Adrenal gland (tissue), 12 donors: Measurements from ENCODE around the gene KIAA1328. TPM values are rescaled to one million over a fixed set of nuclear protein-coding genes. Genes with fewer than 3 reads are reported as not detected.

ENCODE experiments used
- DNase-seq, 7 donors: peaks; one replicate each; pipeline ENCODE4 v3.0.0-alpha.2; 2019 to 2020
- H3K27ac ChIP-seq, 5 donors: fragments of 200-600 bp; sonication (generic) in 4 of 5; 1 replicate in 3 of 5; 2 replicates in 2 of 5; pipeline versions ENCODE4 v1.5.1 to v1.8.0; 2016 to 2020; ENCODE audit warnings: mild to moderate bottlenecking in 1 of 5
- H3K27me3 ChIP-seq: fragments of 200-600 bp; 2 replicates; pipeline ENCODE4 v1.8.0; 2021
- H3K36me3 ChIP-seq, 2 donors: fragments of 200-600 bp; replicated peaks in 1 of 2; 1 replicate in 1 of 2; 2 replicates in 1 of 2; pipeline versions ENCODE4 v1.5.1 to v1.8.0; 2018 to 2022
- H3K4me1 ChIP-seq, 2 donors: fragments of 200-600 bp; replicated peaks in 1 of 2; 1 replicate in 1 of 2; 2 replicates in 1 of 2; pipeline versions ENCODE4 v1.5.1 to v1.8.0; 2018 to 2021
- H3K4me3 ChIP-seq, 4 donors: fragments of 200-600 bp; sonication (generic) in 3 of 4; one replicate each; pipeline ENCODE4 v1.5.1; 2016 to 2018
- H3K9me3 ChIP-seq, 3 donors: fragments of 200-600 bp; sonication (generic) in 1 of 3; replicated peaks in 1 of 3; 1 replicate in 2 of 3; 2 replicates in 1 of 3; pipeline versions ENCODE4 v1.5.1 to v1.8.0; 2016 to 2021
- POLR2A ChIP-seq, 2 donors: fragments of 450-650 bp; IDR thresholded peaks; one replicate each; pipeline ENCODE4 v1.6.1; 2017; ENCODE audit warnings: antibody characterized with exemption in 2 of 2, mild to moderate bottlenecking in 2 of 2, moderate library complexity in 1 of 2
- WGBS, 4 donors: extraction: QIAGEN DNeasy Blood & Tissue Kit in 2 of 4; methylation state at CpG; one replicate each; pipeline versions ENCODE4 v1.1.5 to v1.1.7; 2013 to 2017; 5-methylcytosine and 5-hydroxymethylcytosine counted together
- intact Hi-C, 2 donors: fragments of 100-400 bp; cut with DNase I; formaldehyde crosslinking; loops; one replicate each; pipeline versions ENCODE4 v1.14.1 to v1.15.0; 2022 to 2023
- polyA plus RNA-seq, 3 donors: library from polyadenylated mRNA; stranded (reverse); fragments of 200-250 nt in 2 of 3; fragments of 350-450 nt in 1 of 3; fragmentation: Illumina TruSeq in 1 of 3; extraction: RNeasy Lipid Tissue Mini Kit (QIAGEN cat#74804) in 1 of 3; gene quantifications; one replicate each; pipeline ENCODE4 v1.2.3, GENCODE V29; 2013 to 2014
- total RNA-seq, 9 donors: library from RNA; depleted of rRNA in 4 of 9; stranded (reverse); fragments of >200 nt in 4 of 9; fragments of 120-200 nt in 1 of 9; fragmentation: NEBNext Ultra II Directional in 1 of 9; extraction: Animal tissue kit (Norgen Biotek cat#: 25700) in 1 of 9; gene quantifications; one replicate each; pipeline versions ENCODE4 v1.1.0 to v1.2.4, GENCODE V29; 2013 to 2023
- TF ChIP-seq, protein P1 (sequence below), 6 experiments: fragments of 450-650 bp in 4 of 6; fragments of 200-600 bp in 2 of 6; sonication (generic) in 1 of 6; IDR thresholded peaks; 1 replicate in 5 of 6; 2 replicates in 1 of 6; pipeline versions ENCODE4 v1.5.1 to v1.8.0; 2016 to 2021; ENCODE audit warnings: antibody characterized with exemption in 6 of 6, mild to moderate bottlenecking in 2 of 6, moderate library complexity in 1 of 6
- donor health status: healthy with polysubstance abuse.
- donor health status: Bipolar disorder and iron deficiency.
- donor health status: DM: yes; HTN: yes; CAD: no.
- donor health status: DM: no; HTN: no; CAD: no.
- donor health status: DM: no; HTN: no; CAD: no.
- donor health status: DM: yes; HTN: yes; CAD: no.

The KIAA1328 gene
- total and polyA plus RNA-seq, 12 donors, result 2.5 to 20.5 (median 7.2) TPM

- DNase-seq, result no peak
- intact Hi-C loops, result no loop called here
- no peak for TF ChIP-seq POLR2A (IDR thresholded peaks at IDR 0.05)
- TF ChIP-seq, protein P1, sequence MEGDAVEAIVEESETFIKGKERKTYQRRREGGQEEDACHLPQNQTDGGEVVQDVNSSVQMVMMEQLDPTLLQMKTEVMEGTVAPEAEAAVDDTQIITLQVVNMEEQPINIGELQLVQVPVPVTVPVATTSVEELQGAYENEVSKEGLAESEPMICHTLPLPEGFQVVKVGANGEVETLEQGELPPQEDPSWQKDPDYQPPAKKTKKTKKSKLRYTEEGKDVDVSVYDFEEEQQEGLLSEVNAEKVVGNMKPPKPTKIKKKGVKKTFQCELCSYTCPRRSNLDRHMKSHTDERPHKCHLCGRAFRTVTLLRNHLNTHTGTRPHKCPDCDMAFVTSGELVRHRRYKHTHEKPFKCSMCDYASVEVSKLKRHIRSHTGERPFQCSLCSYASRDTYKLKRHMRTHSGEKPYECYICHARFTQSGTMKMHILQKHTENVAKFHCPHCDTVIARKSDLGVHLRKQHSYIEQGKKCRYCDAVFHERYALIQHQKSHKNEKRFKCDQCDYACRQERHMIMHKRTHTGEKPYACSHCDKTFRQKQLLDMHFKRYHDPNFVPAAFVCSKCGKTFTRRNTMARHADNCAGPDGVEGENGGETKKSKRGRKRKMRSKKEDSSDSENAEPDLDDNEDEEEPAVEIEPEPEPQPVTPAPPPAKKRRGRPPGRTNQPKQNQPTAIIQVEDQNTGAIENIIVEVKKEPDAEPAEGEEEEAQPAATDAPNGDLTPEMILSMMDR (IDR thresholded peaks at IDR 0.05), result no peak
Observed at GRCh38 chr18:36829362-36830157, 633 bp downstream of the KIAA1328 start.

GRCh38 chr18:36830158-36830495 is 1.2 kb downstream of the KIAA1328 start:
- Histone ChIP-seq H3K36me3 (no peaks in the 10 kb centered on the region), H3K27me3 (no peaks in the 10 kb centered on the region), H3K4me3 (peak overlapping the region in 1 of 4 donors; percentile 85), H3K4me1 (peaks cover 0 to 19% of the 10 kb centered on the region in 2 donors), H3K9me3 (no peaks in the 10 kb centered on the region), H3K27ac (no peak overlapping the region)
- DNase-seq, result no peak
- no peak for TF ChIP-seq POLR2A (IDR thresholded peaks at IDR 0.05)
- TF ChIP-seq, protein P1 (IDR thresholded peaks at IDR 0.05), result no peak
- intact Hi-C loops, result no loop called here
- WGBS, 4 donors, result 46 to 68% (median 64%) methylated on average over 1 of the region's 1 CpG

More at GRCh38 chr18:36829362-36830157, 633 bp downstream of the KIAA1328 start:
- Histone ChIP-seq H3K27ac (peak overlapping the region in 4 of 5 donors; percentile 30 to 85 (median 77)), H3K27me3 (no peaks in the 10 kb centered on the region), H3K36me3 (no peaks in the 10 kb centered on the region), H3K4me3 (peak overlapping the region; percentile 81 to 87 (median 86)), H3K4me1 (peaks cover 0 to 19% of the 10 kb centered on the region in 2 donors), H3K9me3 (no peaks in the 10 kb centered on the region)
- 9 to 24% (median 19%) methylated on average over 13 to 17 of the region's 17 CpGs for WGBS, 4 donors

DNA sequence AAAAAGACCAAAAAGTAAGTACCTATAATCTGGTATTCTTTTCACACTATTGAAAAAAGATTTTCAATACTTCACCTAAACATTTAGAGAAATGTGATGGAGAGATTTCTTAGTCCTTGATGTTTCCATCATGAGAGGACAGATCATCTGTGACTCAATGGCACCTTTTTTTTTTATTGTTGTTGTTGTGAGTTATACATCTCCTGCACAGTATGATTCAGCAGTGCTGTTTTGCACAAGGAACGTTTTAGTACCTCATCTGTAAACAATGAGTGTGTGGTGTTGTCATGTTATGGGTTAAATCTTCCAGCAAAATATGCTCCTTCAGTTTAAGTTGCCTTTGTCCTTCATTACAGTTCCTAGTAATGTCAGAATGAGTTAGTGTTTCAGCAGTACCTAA is 2.2 kb downstream of the KIAA1328 start:
- 14 to 50% (median 26%) methylated on average over 1 of the region's 1 CpG for WGBS, 4 donors
- H3K27me3 ChIP-seq, result no peaks in the 10 kb centered on the region
- intact Hi-C loops, result no loop called here

GRCh38 chr18:36833120-36833519 is 4.2 kb downstream of the KIAA1328 start:
- H3K4me1 ChIP-seq, result peaks cover 0 to 21% of the 10 kb centered on the region in 2 donors
- H3K27ac ChIP-seq, result no peak overlapping the region
- no peaks in the 10 kb centered on the region for H3K9me3 ChIP-seq
- WGBS, 4 donors, result 89 to 98% (median 91%) methylated on average over 2 of the region's 2 CpGs
- no peaks in the 10 kb centered on the region for H3K36me3 ChIP-seq
- intact Hi-C loops, result no loop called here
- no peak for DNase-seq
- TF ChIP-seq POLR2A (IDR thresholded peaks at IDR 0.05), result no peak
- TF ChIP-seq, protein P1 (IDR thresholded peaks at IDR 0.05), result no peak
- H3K27me3 ChIP-seq, result no peaks in the 10 kb centered on the region
- H3K4me3 ChIP-seq, result no peak overlapping the region

More for the DNA sequence above, 2.2 kb downstream of the KIAA1328 start:
- TF ChIP-seq POLR2A (IDR thresholded peaks at IDR 0.05), result no peak
- TF ChIP-seq, protein P1 (IDR thresholded peaks at IDR 0.05), result no peak
- Histone ChIP-seq H3K9me3 (no peaks in the 10 kb centered on the region), H3K27ac (no peak overlapping the region), H3K36me3 (no peaks in the 10 kb centered on the region), H3K4me3 (no peak overlapping the region), H3K4me1 (peaks cover 0 to 19% of the 10 kb centered on the region in 2 donors)
- DNase-seq, result no peak
